ENCODE results near the gene KLHDC3. TPM values are rescaled to one million over a fixed set of nuclear protein-coding genes. Genes with fewer than 3 reads are reported as not detected.
A peak's percentile ranks its signal among the peaks of the same experiment; 100 is the strongest.

The KLHDC3 gene
- total and polyA plus RNA-seq, 2 of the 13 experiments (the other 11 are each of a cell fraction or from before 2014, with no cell fraction given) = 78.3 to 91.5 TPM

DNA sequence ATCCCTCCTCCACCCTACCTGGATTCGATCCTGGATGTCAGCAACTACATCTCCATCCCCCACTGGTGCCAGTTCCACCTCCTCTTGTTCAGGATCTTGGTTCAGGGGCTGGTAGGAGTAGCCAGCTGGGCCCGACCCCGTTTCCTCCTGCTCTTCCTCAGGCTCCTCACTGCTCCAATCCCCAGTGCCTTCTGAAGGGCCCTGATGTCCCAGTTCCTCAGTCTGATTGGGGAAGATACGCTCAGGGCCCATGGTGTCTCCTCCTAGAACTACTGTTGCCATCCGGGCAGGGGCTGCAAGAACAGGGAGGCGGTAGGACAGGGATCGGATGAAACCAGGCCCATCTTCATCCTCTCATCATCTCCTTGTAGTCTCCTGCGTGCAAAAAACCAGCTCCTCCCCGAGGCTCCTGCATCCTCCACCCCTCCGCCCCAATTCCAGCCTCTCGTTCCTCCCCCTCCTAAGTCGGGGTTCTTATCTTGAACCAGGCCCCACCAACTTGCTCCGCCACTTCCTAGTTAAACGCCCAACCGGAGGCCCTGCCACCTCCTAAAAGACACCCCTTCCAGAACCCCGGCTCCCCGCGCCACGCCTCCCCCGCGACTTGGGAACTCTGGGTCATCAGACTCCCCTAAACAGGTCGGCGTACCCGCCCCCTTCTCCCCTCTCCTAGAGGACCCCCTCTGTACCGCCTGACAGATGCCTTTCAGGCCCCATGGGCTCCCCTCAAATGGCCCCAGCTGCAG, 779 bp upstream of the KLHDC3 start (continued):
- TF ChIP-seq ZNF180 (CRISPR knock-in tag; IDR thresholded peaks at IDR 0.05; ENCODE audit: borderline replicate concordance, low read depth) = no peak
- no peak for TF ChIP-seq ZNF550 (CRISPR knock-in tag; IDR thresholded peaks at IDR 0.05; ENCODE audit: borderline replicate concordance)
- TF ChIP-seq TBX2 (CRISPR knock-in tag; IDR thresholded peaks at IDR 0.05; ENCODE audit: borderline replicate concordance) = 0 out of 2 replicates have a peak, but pooled peaks have one; percentile 9
- no peak for TF ChIP-seq MATR3 (CRISPR knock-in tag; IDR thresholded peaks at IDR 0.05)
- no peak for TF ChIP-seq MTA1 (CRISPR knock-in tag; IDR thresholded peaks at IDR 0.05; ENCODE audit: borderline replicate concordance)
- no peak for TF ChIP-seq ZNF484 (CRISPR knock-in tag; IDR thresholded peaks at IDR 0.05; ENCODE audit: borderline replicate concordance, low read depth)
- TF ChIP-seq MTA3 (CRISPR knock-in tag; IDR thresholded peaks at IDR 0.05) = no peak
- TF ChIP-seq ZNF605 (CRISPR knock-in tag; IDR thresholded peaks at IDR 0.05) = no peak; the same call in 1 of the 2 replicates
- 0 out of 2 replicates have a peak, but pooled peaks have one; percentile 44 for TF ChIP-seq NRL (CRISPR knock-in tag; IDR thresholded peaks at IDR 0.05; ENCODE audit: borderline replicate concordance)
- TF ChIP-seq, protein P1, sequence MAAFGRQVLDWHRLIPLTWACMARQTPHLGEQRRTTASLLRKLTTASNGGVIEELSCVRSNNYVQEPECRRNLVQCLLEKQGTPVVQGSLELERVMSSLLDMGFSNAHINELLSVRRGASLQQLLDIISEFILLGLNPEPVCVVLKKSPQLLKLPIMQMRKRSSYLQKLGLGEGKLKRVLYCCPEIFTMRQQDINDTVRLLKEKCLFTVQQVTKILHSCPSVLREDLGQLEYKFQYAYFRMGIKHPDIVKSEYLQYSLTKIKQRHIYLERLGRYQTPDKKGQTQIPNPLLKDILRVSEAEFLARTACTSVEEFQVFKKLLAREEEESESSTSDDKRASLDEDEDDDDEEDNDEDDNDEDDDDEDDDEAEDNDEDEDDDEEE (CRISPR knock-in tag; IDR thresholded peaks at IDR 0.05) = no peak
- no peak for TF ChIP-seq ZNF740 (CRISPR knock-in tag; IDR thresholded peaks at IDR 0.05)
- TF ChIP-seq MYPOP (CRISPR knock-in tag; IDR thresholded peaks at IDR 0.05) = no peak
- TF ChIP-seq ZBTB44 (CRISPR knock-in tag; IDR thresholded peaks at IDR 0.05) = no peak
- TF ChIP-seq SNAI1 (CRISPR knock-in tag; IDR thresholded peaks at IDR 0.05; ENCODE audit: borderline replicate concordance) = 0 out of 2 replicates have a peak, but pooled peaks have one; percentile 45
- TF ChIP-seq, protein P2, sequence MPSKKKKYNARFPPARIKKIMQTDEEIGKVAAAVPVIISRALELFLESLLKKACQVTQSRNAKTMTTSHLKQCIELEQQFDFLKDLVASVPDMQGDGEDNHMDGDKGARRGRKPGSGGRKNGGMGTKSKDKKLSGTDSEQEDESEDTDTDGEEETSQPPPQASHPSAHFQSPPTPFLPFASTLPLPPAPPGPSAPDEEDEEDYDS (CRISPR knock-in tag; IDR thresholded peaks at IDR 0.05) = no peak
- no peak for TF ChIP-seq ZKSCAN1 (IDR thresholded peaks at IDR 0.05; ENCODE audit: low read length)
- TF ChIP-seq ZNF460 (CRISPR knock-in tag; IDR thresholded peaks at IDR 0.05; ENCODE audit: borderline replicate concordance) = no peak
- no peak for TF ChIP-seq ARID2 (CRISPR knock-in tag; IDR thresholded peaks at IDR 0.05; ENCODE audit: borderline replicate concordance)
- TF ChIP-seq ZNF678 (CRISPR knock-in tag; IDR thresholded peaks at IDR 0.05) = no peak
- no peak for TF ChIP-seq GZF1 (CRISPR knock-in tag; IDR thresholded peaks at IDR 0.05)
- no peak for TF ChIP-seq ZNF282 (IDR thresholded peaks at IDR 0.05; ENCODE audit: partially characterized antibody)
- TF ChIP-seq, protein P3, sequence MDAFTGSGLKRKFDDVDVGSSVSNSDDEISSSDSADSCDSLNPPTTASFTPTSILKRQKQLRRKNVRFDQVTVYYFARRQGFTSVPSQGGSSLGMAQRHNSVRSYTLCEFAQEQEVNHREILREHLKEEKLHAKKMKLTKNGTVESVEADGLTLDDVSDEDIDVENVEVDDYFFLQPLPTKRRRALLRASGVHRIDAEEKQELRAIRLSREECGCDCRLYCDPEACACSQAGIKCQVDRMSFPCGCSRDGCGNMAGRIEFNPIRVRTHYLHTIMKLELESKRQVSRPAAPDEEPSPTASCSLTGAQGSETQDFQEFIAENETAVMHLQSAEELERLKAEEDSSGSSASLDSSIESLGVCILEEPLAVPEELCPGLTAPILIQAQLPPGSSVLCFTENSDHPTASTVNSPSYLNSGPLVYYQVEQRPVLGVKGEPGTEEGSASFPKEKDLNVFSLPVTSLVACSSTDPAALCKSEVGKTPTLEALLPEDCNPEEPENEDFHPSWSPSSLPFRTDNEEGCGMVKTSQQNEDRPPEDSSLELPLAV (CRISPR knock-in tag; conservative IDR thresholded peaks at IDR 0.05; ENCODE audit: low read depth) = no peak
- no peak for TF ChIP-seq HNF4G (IDR thresholded peaks at IDR 0.05; ENCODE audit: borderline replicate concordance, low read depth, low read length)
- no peak for TF ChIP-seq HNF4G (CRISPR knock-in tag; IDR thresholded peaks at IDR 0.05; ENCODE audit: borderline replicate concordance, low read depth)
